ENCODE data around the gene TEX36.
"Not testable (repeated sequence)": the region's sequence is repeated elsewhere in the genome, so short reads cannot be mapped to it uniquely, and the experiment has no call there.

TEX36 gene

DNA sequence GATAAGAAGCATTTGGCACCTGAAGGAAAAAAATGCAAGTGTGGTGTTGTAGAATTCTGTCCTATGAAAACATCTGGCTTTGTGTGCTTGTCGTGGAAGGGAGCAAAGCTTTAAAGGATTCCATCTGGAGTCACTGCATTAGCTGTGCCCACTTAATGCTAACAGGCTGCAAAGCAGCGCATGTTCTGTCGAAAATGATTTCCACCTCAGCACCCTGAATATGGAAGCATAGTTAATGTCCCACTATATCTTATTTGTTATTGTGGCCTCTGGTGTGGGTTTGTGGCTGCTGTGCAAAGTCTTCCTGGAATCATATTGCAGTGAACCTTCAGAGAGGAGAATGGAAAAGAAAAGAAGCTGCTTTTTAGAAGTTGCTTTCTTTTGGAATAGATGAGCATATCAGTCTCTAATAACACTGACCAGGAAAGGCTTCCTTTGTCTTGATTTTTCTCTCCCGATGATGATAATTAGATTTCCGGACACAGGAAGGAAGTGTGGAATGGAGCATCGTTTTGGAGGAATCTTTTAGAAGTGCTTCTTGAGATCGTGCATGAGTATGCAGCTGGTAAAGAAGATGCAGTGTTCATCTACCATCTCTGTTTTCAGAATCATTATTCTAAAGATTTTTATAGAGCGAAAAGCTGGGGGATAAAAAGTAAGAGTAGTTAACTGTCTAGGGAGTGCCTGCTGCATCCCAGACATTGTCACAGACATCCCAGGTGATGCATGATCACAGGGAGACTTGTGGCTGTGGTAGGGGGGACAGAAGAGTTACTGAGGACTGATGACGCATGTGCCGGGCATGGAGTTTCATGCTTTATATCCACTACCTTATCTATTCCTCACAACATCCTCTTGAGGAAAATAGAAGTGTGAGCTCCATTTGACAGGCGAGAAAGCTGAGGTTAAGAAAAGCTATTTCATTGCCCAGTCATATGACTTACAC is 54.6 kb downstream of the TEX36 start:
- H3K27ac ChIP-seq: no peak overlapping the region
- TF ChIP-seq ZFX (IDR thresholded peaks at IDR 0.05; ENCODE audit: borderline replicate concordance): no peak
- TF ChIP-seq, protein P1, sequence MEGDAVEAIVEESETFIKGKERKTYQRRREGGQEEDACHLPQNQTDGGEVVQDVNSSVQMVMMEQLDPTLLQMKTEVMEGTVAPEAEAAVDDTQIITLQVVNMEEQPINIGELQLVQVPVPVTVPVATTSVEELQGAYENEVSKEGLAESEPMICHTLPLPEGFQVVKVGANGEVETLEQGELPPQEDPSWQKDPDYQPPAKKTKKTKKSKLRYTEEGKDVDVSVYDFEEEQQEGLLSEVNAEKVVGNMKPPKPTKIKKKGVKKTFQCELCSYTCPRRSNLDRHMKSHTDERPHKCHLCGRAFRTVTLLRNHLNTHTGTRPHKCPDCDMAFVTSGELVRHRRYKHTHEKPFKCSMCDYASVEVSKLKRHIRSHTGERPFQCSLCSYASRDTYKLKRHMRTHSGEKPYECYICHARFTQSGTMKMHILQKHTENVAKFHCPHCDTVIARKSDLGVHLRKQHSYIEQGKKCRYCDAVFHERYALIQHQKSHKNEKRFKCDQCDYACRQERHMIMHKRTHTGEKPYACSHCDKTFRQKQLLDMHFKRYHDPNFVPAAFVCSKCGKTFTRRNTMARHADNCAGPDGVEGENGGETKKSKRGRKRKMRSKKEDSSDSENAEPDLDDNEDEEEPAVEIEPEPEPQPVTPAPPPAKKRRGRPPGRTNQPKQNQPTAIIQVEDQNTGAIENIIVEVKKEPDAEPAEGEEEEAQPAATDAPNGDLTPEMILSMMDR (IDR thresholded peaks at IDR 0.05): no peak

DNA sequence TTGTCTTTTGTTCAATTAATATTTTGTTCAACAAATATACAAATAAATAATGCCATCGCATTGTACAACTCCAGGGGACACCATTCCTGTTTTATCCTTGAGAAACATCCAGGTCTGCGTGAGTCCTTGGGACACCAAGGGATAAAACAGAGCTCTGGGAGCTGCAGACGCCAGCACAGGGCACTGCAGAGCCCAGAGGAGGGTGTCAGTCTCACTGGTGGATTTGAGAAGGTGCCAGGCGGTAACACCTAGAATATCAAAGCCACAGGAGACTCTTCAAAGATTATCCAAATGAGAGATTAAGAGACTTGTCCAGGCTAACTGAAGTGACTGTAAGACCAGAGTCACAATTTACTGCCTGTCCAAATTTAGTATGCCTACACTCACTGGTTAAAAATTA is 55.3 kb downstream of the TEX36 start:
- H3K27ac ChIP-seq: no peak overlapping the region
- TF ChIP-seq ZFX (IDR thresholded peaks at IDR 0.05; ENCODE audit: borderline replicate concordance): no peak
- TF ChIP-seq, protein P1 (IDR thresholded peaks at IDR 0.05): no peak

DNA sequence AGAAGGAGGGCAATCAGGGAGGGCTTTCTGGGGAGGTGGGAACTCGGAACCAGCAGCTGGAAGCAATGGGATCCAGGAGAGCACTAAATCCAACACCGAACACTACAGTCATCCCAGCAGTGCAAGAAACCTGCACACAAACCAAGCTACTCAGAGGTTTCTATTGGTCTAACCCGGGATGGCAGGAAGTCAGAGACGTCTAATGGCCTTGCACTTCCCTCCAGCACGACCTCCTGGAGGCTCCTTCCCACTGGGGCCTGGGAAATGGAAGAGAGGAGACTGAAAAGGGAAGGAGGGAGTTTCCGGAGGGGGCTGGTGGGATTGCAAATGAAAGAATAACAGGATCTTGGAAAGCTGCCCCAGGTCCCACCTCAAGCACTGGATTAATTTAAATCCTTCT is 56.3 kb downstream of the TEX36 start:
- H3K27ac ChIP-seq: no peak overlapping the region
- TF ChIP-seq ZFX (IDR thresholded peaks at IDR 0.05; ENCODE audit: borderline replicate concordance): no peak
- TF ChIP-seq, protein P1 (IDR thresholded peaks at IDR 0.05): no peak

DNA sequence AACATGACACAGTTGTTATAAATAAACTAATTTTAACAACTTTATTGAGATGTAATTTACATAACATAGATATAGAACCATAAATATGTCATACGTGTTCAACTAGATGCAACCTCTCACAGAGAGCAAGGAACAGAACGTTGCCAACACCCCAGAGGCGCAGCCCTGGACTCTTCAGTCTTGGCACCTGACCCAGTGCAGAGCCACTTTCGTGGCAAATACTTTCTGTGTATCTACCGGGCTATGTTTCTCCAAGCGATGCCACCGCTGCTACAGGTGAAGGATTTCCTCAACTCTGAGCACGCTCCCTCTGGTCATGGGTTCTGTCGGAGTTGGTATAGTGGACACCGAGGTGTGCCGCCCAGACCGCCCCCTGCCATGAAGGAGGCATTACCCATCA is 57.4 kb downstream of the TEX36 start:
- TF ChIP-seq, protein P1 (IDR thresholded peaks at IDR 0.05): no peak
- no peak for TF ChIP-seq ZFX (IDR thresholded peaks at IDR 0.05; ENCODE audit: borderline replicate concordance)
- no peak overlapping the region for H3K27ac ChIP-seq

DNA sequence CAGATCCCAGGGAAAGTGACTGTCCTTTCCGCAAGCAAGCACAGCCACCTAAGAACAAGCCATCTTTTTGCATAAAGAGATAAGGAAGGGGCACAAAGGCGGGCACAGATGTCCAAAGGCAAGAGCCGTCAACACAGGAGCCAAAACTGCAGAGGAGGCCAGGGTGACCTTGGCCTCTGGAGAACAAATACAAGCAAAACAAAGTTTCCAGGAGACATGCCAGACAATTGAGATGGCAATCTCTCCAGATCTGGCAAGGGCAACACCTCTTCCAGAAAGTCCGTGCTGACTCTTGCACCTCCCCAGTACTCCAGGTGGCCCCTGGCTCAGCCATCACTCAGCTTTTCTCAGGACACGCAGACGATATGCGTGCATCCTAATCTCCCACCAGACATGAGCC is 58.2 kb downstream of the TEX36 start:
- H3K27ac ChIP-seq: no peak overlapping the region
- TF ChIP-seq, protein P1 (IDR thresholded peaks at IDR 0.05): no peak
- TF ChIP-seq ZFX (IDR thresholded peaks at IDR 0.05; ENCODE audit: borderline replicate concordance): no peak

DNA sequence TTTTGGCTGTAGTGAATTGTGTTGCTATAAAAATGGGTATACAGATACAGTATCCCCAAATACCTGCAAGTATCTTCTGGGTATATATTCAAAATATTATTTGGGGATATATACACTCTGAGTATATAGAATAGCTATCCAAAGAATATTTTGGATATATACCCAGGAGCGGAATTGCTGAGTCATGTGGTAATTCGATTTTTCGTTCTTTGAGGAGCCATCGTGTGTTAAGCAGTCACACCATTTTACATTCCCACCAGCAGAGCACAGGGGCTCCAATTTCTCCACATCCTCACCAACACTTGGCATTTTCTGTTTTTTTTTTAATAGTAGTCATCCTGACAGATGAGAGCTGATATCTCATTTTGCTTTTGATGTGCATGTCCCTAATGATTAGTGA is 61.9 kb downstream of the TEX36 start:
- no peak for TF ChIP-seq ZFX (IDR thresholded peaks at IDR 0.05; ENCODE audit: borderline replicate concordance)
- TF ChIP-seq, protein P1 (IDR thresholded peaks at IDR 0.05): no peak
- no peak overlapping the region for H3K27ac ChIP-seq

DNA sequence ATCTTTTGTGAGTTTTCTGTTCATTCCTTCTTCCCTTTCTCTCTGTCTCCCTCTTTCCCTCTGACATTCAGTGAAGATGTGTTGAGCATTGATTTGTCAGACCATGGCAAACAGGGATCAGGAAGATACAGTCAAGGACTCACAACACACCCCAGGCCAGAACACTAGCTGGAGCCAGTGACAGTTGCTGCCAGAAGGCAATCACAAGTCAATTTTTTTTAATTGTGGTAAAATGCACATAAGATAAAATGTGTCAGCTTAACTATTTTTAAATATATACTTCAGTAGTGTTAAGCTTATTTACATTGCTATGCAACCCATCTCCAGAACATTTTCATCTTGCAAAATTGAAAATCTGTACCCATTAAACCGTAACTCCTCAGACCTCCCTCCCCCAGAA is 62.6 kb downstream of the TEX36 start:
- no peak overlapping the region for H3K27ac ChIP-seq
- TF ChIP-seq, protein P1 (IDR thresholded peaks at IDR 0.05): no peak
- TF ChIP-seq ZFX (IDR thresholded peaks at IDR 0.05; ENCODE audit: borderline replicate concordance): no peak

DNA sequence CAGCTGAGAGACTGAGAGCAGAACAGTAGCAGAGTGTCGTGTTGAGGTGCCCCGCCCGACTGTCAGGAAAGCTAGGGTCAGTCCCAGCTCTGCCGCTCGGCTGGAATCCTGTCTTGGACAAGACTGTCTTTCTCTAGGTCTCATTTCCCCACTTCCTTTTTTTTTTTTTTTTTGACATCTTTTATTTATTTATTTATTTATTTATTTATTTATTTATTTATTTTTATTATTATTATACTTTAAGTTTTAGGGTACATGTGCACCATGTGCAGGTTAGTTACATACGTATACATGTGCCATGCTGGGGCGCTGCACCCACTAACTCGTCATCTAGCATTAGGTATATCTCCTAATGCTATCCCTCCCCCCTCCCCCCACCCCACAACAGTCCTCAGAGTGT is 69.9 kb downstream of the TEX36 start:
- H3K27ac ChIP-seq: not testable (repeated sequence)
